H9 (cell line): Measurements from ENCODE around the gene RAB11FIP5. TPM values are rescaled to one million over a fixed set of nuclear protein-coding genes. Genes with fewer than 3 reads are reported as not detected.

Experiments used
- DNase-seq: peaks from one replicate; pipeline ENCODE4 v3.0.0-alpha.2; 2017
- H2AFZ ChIP-seq: one replicate; pipeline ENCODE4 v1.6.1; 2013; ENCODE audit warnings: mild to moderate bottlenecking, low read length, control low read depth, moderate library complexity
- H2AK5ac ChIP-seq: 2 replicates; pipeline ENCODE4 v1.6.1; 2013; ENCODE audit warnings: low read length, control low read depth, mixed read lengths; ENCODE audit not compliant: insufficient read length
- H2BK120ac ChIP-seq: one replicate; pipeline ENCODE4 v1.6.1; 2013; ENCODE audit warnings: low read depth, mild to moderate bottlenecking, low read length, control low read depth, inconsistent platforms; ENCODE audit not compliant: poor library complexity, severe bottlenecking
- H2BK12ac ChIP-seq: 2 replicates; pipeline ENCODE4 v1.6.1; 2013; ENCODE audit warnings: low read length, control low read depth, mixed read lengths, low read depth; ENCODE audit not compliant: insufficient read length
- H2BK15ac ChIP-seq: 2 replicates; pipeline ENCODE4 v1.6.1; 2013; ENCODE audit warnings: low read depth, low read length, control low read depth
- H2BK20ac ChIP-seq: one replicate; pipeline ENCODE4 v1.6.1; 2013; ENCODE audit warnings: low read depth, mild to moderate bottlenecking, low read length, control low read depth, inconsistent platforms; ENCODE audit not compliant: poor library complexity, severe bottlenecking
- H2BK5ac ChIP-seq: 2 replicates; pipeline ENCODE4 v1.6.1; 2013; ENCODE audit warnings: low read length, control low read depth, mixed read lengths; ENCODE audit not compliant: insufficient read length
- H3K14ac ChIP-seq: 2 replicates; pipeline ENCODE4 v1.6.1; 2013; ENCODE audit warnings: low read length, control low read depth; ENCODE audit not compliant: insufficient read depth
- H3K18ac ChIP-seq: 2 replicates; pipeline ENCODE4 v1.6.1; 2013; ENCODE audit warnings: low read depth, mild to moderate bottlenecking, mixed read lengths, low read length, control low read depth; ENCODE audit not compliant: insufficient read length
- H3K23ac ChIP-seq: 2 replicates; pipeline ENCODE4 v1.6.1; 2013; ENCODE audit warnings: low read length, control low read depth, mixed read lengths, low read depth; ENCODE audit not compliant: insufficient read length
- H3K23me2 ChIP-seq: 2 replicates; pipeline ENCODE4 v1.6.1; 2013; ENCODE audit warnings: low read depth, mild to moderate bottlenecking, mixed read lengths, low read length, control low read depth; ENCODE audit not compliant: insufficient read length, poor library complexity, severe bottlenecking
- H3K27ac ChIP-seq: 2 replicates; pipeline ENCODE4 v1.5.1; 2013; ENCODE audit warnings: low read length, control low read depth, mixed read lengths, low read depth; ENCODE audit not compliant: insufficient read length
- H3K27me3 ChIP-seq: 2 replicates; pipeline ENCODE4 v1.6.1; 2013; ENCODE audit warnings: low read length, control low read depth, inconsistent platforms; ENCODE audit not compliant: insufficient read depth
- H3K4ac ChIP-seq: 2 replicates; pipeline ENCODE4 v1.6.1; 2013; ENCODE audit warnings: low read depth, mild to moderate bottlenecking, control low read depth, inconsistent platforms, low read length, moderate library complexity
- H3K4me1 ChIP-seq: 2 replicates; pipeline ENCODE4 v1.6.1; 2013; ENCODE audit warnings: low read length, control low read depth, inconsistent platforms; ENCODE audit not compliant: insufficient read depth
- H3K4me2 ChIP-seq: 2 replicates; pipeline ENCODE4 v1.6.1; 2013; ENCODE audit warnings: low read length, control low read depth, mixed read lengths; ENCODE audit not compliant: insufficient read length, insufficient read depth
- H3K56ac ChIP-seq: 2 replicates; pipeline ENCODE4 v1.6.1; 2013; ENCODE audit warnings: low read depth, mild to moderate bottlenecking, mixed read lengths, low read length, control low read depth; ENCODE audit not compliant: insufficient read length
- H3K79me1 ChIP-seq: 2 replicates; pipeline ENCODE4 v1.6.1; 2013; ENCODE audit warnings: low read depth, mild to moderate bottlenecking, moderate library complexity, low read length, control low read depth, inconsistent platforms; ENCODE audit not compliant: insufficient read depth, poor library complexity, severe bottlenecking
- H3K79me2 ChIP-seq: 2 replicates; pipeline ENCODE4 v1.6.1; 2013; ENCODE audit warnings: low read length, control low read depth, inconsistent platforms; ENCODE audit not compliant: insufficient read depth
- H3K9ac ChIP-seq: 2 replicates; pipeline ENCODE4 v1.6.1; 2013; ENCODE audit warnings: low read length, control low read depth, mixed read lengths; ENCODE audit not compliant: insufficient read length; ENCODE audit errors: extremely low read depth
- H3K9me3 ChIP-seq: one replicate; pipeline ENCODE4 v1.6.1; 2013; ENCODE audit warnings: low read depth, low read length, inconsistent platforms; ENCODE audit not compliant: control insufficient read depth
- H3T11ph ChIP-seq: one replicate; pipeline ENCODE4 v1.6.1; 2013; ENCODE audit warnings: mild to moderate bottlenecking, low read length, control low read depth, inconsistent platforms
- H4K20me1 ChIP-seq: one replicate; pipeline ENCODE4 v1.6.1; 2013; ENCODE audit not compliant: control insufficient read depth, insufficient read length, insufficient read depth
- H4K5ac ChIP-seq: 2 replicates; pipeline ENCODE4 v1.6.1; 2013; ENCODE audit warnings: low read depth, mild to moderate bottlenecking, mixed read lengths, low read length, control low read depth; ENCODE audit not compliant: insufficient read length
- H4K8ac ChIP-seq: replicated peaks from 2 replicates; pipeline ENCODE4 v1.6.1; 2013; ENCODE audit warnings: low read length, control low read depth, mixed read lengths, low read depth; ENCODE audit not compliant: insufficient read length
- H4K91ac ChIP-seq: 2 replicates; pipeline ENCODE4 v1.6.1; 2013; ENCODE audit warnings: low read depth, mild to moderate bottlenecking, moderate library complexity, mixed read lengths, low read length, control low read depth; ENCODE audit not compliant: insufficient read length
- H3K27ac Mint-ChIP-seq, 3 experiments: 2 replicates in 2 of 3; 3 replicates in 1 of 3; pipeline ENCODE4 v1.8.0; 2020 to 2021; ENCODE audit warnings: mixed read lengths in 3 of 3, mild to moderate bottlenecking in 1 of 3, moderate library complexity in 1 of 3
- H3K27me3 Mint-ChIP-seq: 2 replicates; pipeline ENCODE4 v1.8.0; 2021; ENCODE audit warnings: low read depth, mild to moderate bottlenecking, moderate library complexity, mixed read lengths
- H3K36me3 Mint-ChIP-seq, 3 experiments: 2 replicates in 2 of 3; 3 replicates in 1 of 3; pipeline ENCODE4 v1.8.0; 2020 to 2021; ENCODE audit warnings: low read depth in 3 of 3, mixed read lengths in 3 of 3; ENCODE audit not compliant: insufficient read depth in 1 of 3
- H3K4me1 Mint-ChIP-seq, 2 experiments: 2 replicates each; pipeline ENCODE4 v1.8.0; 2020; ENCODE audit warnings: mixed read lengths in 2 of 2
- H3K4me3 Mint-ChIP-seq, 2 experiments: 2 replicates in 1 of 2; 3 replicates in 1 of 2; pipeline ENCODE4 v1.8.0; 2020 to 2021; ENCODE audit warnings: mild to moderate bottlenecking in 2 of 2, mixed read lengths in 2 of 2, moderate library complexity in 1 of 2
- H3K9me3 Mint-ChIP-seq, 2 experiments: 2 replicates in 1 of 2; 3 replicates in 1 of 2; pipeline ENCODE4 v1.8.0; 2020; ENCODE audit warnings: mild to moderate bottlenecking in 2 of 2, mixed read lengths in 2 of 2, moderate library complexity in 1 of 2
- WGBS: extraction: QIAGEN DNeasy Blood & Tissue Kit; methylation state at CpG from one replicate; pipeline ENCODE4 v1.1.7; 2013; ENCODE audit warnings: missing lambda C conversion rate, low lambda C conversion rate, mixed read lengths; ENCODE audit not compliant: insufficient read length; ENCODE audit errors: extremely low coverage; 5-methylcytosine and 5-hydroxymethylcytosine counted together
- total RNA-seq: library from RNA; stranded (reverse); gene quantifications from 2 replicates; pipeline ENCODE4 v1.2.1, GENCODE V29; 2021
- TF ChIP-seq, protein P1 (sequence below): fragments of 200-600 bp; sonication (generic); conservative IDR thresholded peaks from 3 replicates; pipeline ENCODE4 v1.8.0; 2021; ENCODE audit warnings: antibody characterized with exemption, mild to moderate bottlenecking

Gene RAB11FIP5
- total RNA-seq, 1 experiment from 2014 or later: 7.1 TPM

DNA sequence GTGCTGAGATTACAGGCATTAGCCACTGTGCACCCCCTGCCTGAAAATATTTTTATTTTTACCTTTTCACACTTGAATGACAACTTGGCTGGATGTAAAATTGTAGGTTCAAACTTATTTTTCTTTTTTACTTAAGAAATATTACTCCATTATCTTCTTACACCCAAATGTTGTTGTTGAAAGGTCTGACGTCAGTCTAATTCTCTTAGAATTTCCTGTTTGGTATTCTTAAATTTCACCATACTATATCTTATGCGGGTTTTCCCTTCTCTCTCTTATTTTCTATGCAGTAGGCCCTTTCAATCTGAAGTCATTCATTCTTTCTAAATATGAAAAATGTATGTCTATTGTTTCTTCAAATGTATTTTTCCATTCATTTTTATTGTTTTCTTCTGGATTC, 29.1 kb upstream of the RAB11FIP5 start:
- Histone ChIP-seq H3K56ac (no peak overlapping the region), H3K18ac (no peak overlapping the region), H3K4me1 (0 out of 2 replicates have a peak, but pooled peaks cover 6% of the 10 kb centered on the region), H2BK15ac (no peak overlapping the region), H2BK20ac (no peak overlapping the region), H2BK120ac (no peak overlapping the region), H3T11ph (no peak overlapping the region), H3K9me3 (no peaks in the 10 kb centered on the region), H2BK12ac (no peak overlapping the region), H3K23ac (no peak overlapping the region), H3K9ac (no peak overlapping the region), H3K4me2 (no peak overlapping the region), H4K91ac (no peak overlapping the region), H3K4ac (no peak overlapping the region), H2AFZ (no peak overlapping the region), H2BK5ac (no peak overlapping the region), H3K27ac (no peak overlapping the region), H3K14ac (no peak overlapping the region), H4K20me1 (no peaks in the 10 kb centered on the region), H4K8ac (no peak overlapping the region), H4K5ac (no peak overlapping the region), H3K79me2 (no peaks in the 10 kb centered on the region), H3K27me3 (no peaks in the 10 kb centered on the region; the same call in 1 of the 2 replicates), H2AK5ac (no peak overlapping the region), H3K79me1 (no peaks in the 10 kb centered on the region), H3K23me2 (no peaks in the 10 kb centered on the region)
- DNase-seq: no peak
- no peak overlapping the region for H3K27ac Mint-ChIP-seq
- peaks cover 2% of the 10 kb centered on the region in 2 experiments; a peak in 2 of 5 replicates for H3K9me3 Mint-ChIP-seq
- no CpG with 5 or more reads among the region's 2 CpGs for WGBS
- peaks cover 15% of the 10 kb centered on the region for H3K27me3 Mint-ChIP-seq
- H3K4me1 Mint-ChIP-seq: peaks cover 6% of the 10 kb centered on the region in 2 experiments; a peak in 3 of 4 replicates
- TF ChIP-seq, protein P1, sequence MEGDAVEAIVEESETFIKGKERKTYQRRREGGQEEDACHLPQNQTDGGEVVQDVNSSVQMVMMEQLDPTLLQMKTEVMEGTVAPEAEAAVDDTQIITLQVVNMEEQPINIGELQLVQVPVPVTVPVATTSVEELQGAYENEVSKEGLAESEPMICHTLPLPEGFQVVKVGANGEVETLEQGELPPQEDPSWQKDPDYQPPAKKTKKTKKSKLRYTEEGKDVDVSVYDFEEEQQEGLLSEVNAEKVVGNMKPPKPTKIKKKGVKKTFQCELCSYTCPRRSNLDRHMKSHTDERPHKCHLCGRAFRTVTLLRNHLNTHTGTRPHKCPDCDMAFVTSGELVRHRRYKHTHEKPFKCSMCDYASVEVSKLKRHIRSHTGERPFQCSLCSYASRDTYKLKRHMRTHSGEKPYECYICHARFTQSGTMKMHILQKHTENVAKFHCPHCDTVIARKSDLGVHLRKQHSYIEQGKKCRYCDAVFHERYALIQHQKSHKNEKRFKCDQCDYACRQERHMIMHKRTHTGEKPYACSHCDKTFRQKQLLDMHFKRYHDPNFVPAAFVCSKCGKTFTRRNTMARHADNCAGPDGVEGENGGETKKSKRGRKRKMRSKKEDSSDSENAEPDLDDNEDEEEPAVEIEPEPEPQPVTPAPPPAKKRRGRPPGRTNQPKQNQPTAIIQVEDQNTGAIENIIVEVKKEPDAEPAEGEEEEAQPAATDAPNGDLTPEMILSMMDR: no peak
- H3K36me3 Mint-ChIP-seq: peaks cover 0 to 2% (median 0%) of the 10 kb centered on the region in 3 experiments; a peak in 1 of 7 replicates
- H3K4me3 Mint-ChIP-seq: no peak overlapping the region
